Breast epithelium (tissue), 4 donors: Measurements from ENCODE around the gene GCH1. TPM values are rescaled to one million over a fixed set of nuclear protein-coding genes. Genes with fewer than 3 reads are reported as not detected.
"Not testable (repeated sequence)": the region's sequence is repeated elsewhere in the genome, so short reads cannot be mapped to it uniquely, and the experiment has no call there.

ENCODE experiments used
- DNase-seq, 2 donors: peaks; one replicate each; pipeline ENCODE4 v3.0.0-alpha.2; 2019; ENCODE audit warnings: low spot score in 2 of 2
- H3K27ac ChIP-seq, 2 donors: fragments of 200-600 bp; sonication (generic) in 1 of 2; one replicate each; pipeline ENCODE4 v1.5.1; 2016 to 2019; ENCODE audit warnings: mild to moderate bottlenecking in 1 of 2
- H3K27me3 ChIP-seq, 2 donors: fragments of 200-600 bp; sonication (generic) in 1 of 2; one replicate each; pipeline versions ENCODE4 v1.5.1 to v1.6.0; 2017 to 2019; ENCODE audit warnings: control low read depth in 1 of 2, mild to moderate bottlenecking in 1 of 2
- H3K36me3 ChIP-seq: fragments of 200-600 bp; one replicate; pipeline ENCODE4 v1.5.1; 2019
- H3K4me1 ChIP-seq, 2 donors: fragments of 200-600 bp; sonication (generic); one replicate each; pipeline ENCODE4 v1.5.1; 2016 to 2019; ENCODE audit warnings: control low read depth in 1 of 2
- H3K4me3 ChIP-seq, 3 donors: fragments of 200-600 bp; sonication (generic); 1 replicate in 2 of 3; 2 replicates in 1 of 3; pipeline ENCODE4 v1.5.1; 2016 to 2019; ENCODE audit warnings: mild to moderate bottlenecking in 3 of 3, moderate library complexity in 2 of 3
- H3K9me3 ChIP-seq, 2 donors: fragments of 200-600 bp; sonication (generic) in 1 of 2; one replicate each; pipeline ENCODE4 v1.5.1; 2016 to 2019; ENCODE audit warnings: control low read depth in 1 of 2
- CTCF ChIP-seq, 3 donors: fragments of 450-650 bp; IDR thresholded peaks; one replicate each; pipeline ENCODE4 v1.5.1; 2016 to 2017; ENCODE audit warnings: antibody characterized with exemption in 3 of 3, mild to moderate bottlenecking in 3 of 3, moderate library complexity in 3 of 3
- POLR2A ChIP-seq: fragments of 450-650 bp; IDR thresholded peaks from one replicate; pipeline ENCODE4 v1.6.1; 2016; ENCODE audit warnings: antibody characterized with exemption, mild to moderate bottlenecking, moderate library complexity
- POLR2AphosphoS5 ChIP-seq, 3 donors: sonication (generic); formaldehyde crosslinking; IDR thresholded peaks; one replicate each; pipeline ENCODE4 v1.6.1; 2017; ENCODE audit warnings: antibody characterized with exemption in 3 of 3
- intact Hi-C: fragments of 100-400 bp; cut with DNase I; formaldehyde crosslinking; loops from one replicate; pipeline ENCODE4 v1.15.1; 2023; ENCODE audit warnings: low total_unique reads
- total RNA-seq, 3 donors: library from RNA; depleted of rRNA; stranded (reverse); fragments of >200 nt; gene quantifications; one replicate each; pipeline ENCODE4 v1.1.0, GENCODE V29; 2016

The GCH1 gene
- total RNA-seq, 3 donors from 2014 or later, result 3.4 to 20.1 (median 19.3) TPM

DNA sequence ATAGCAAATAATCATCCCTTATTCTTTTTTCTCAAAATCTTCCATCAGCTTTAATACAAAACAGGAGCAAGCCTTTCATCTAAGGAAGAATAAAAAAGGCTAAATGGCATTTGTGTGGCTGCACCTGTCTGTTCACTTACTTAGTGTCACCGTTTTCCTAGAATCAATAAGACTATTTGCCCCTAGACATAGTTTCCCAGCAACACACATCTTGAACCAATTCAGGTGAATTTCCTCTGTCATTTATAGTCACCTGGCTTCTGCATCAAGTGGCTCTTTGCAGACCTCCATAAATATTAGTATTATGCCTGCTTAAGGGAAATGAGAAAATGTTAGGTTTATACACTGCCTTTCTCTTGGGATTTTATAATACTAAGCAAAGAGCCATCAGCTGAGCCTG lies 17.4 kb upstream of the GCH1 start:
- intact Hi-C loops, result no loop called here
- no peaks in the 10 kb centered on the region for H3K4me1 ChIP-seq
- H3K9me3 ChIP-seq, result no peaks in the 10 kb centered on the region
- H3K27me3 ChIP-seq, result no peaks in the 10 kb centered on the region
- no peak overlapping the region for H3K27ac ChIP-seq
- no peak for DNase-seq
- no peak for TF ChIP-seq POLR2A
- H3K36me3 ChIP-seq, result no peaks in the 10 kb centered on the region
- no peak overlapping the region for H3K4me3 ChIP-seq

GRCh38 chr14:54919330-54919729 lies 16.7 kb upstream of the GCH1 start:
- Histone ChIP-seq H3K27ac (no peak overlapping the region), H3K4me3 (no peak overlapping the region), H3K9me3 (no peaks in the 10 kb centered on the region), H3K36me3 (no peaks in the 10 kb centered on the region), H3K27me3 (no peaks in the 10 kb centered on the region), H3K4me1 (no peaks in the 10 kb centered on the region)
- DNase-seq, result no peak
- intact Hi-C loops, result no loop called here
- TF ChIP-seq POLR2AphosphoS5 (IDR thresholded peaks at IDR 0.05), result no peak
- no peak for TF ChIP-seq CTCF (IDR thresholded peaks at IDR 0.05)
- TF ChIP-seq POLR2A, result no peak

GRCh38 chr14:54918427-54918826 lies 15.8 kb upstream of the GCH1 start:
- Histone ChIP-seq H3K4me3 (no peak overlapping the region), H3K4me1 (no peaks in the 10 kb centered on the region), H3K36me3 (no peaks in the 10 kb centered on the region), H3K27me3 (no peaks in the 10 kb centered on the region), H3K27ac (no peak overlapping the region), H3K9me3 (no peaks in the 10 kb centered on the region)
- no peak for TF ChIP-seq POLR2AphosphoS5 (IDR thresholded peaks at IDR 0.05)
- TF ChIP-seq POLR2A, result no peak
- TF ChIP-seq CTCF (IDR thresholded peaks at IDR 0.05), result no peak
- no peak for DNase-seq
- intact Hi-C loops, result no loop called here

GRCh38 chr14:54916101-54916500 lies 13.5 kb upstream of the GCH1 start:
- no peaks in the 10 kb centered on the region for H3K27me3 ChIP-seq
- H3K9me3 ChIP-seq, result no peaks in the 10 kb centered on the region
- no peaks in the 10 kb centered on the region for H3K36me3 ChIP-seq
- H3K4me3 ChIP-seq, result no peak overlapping the region
- TF ChIP-seq POLR2A (no peak), POLR2AphosphoS5 (IDR thresholded peaks at IDR 0.05) (no peak), CTCF (IDR thresholded peaks at IDR 0.05) (no peak)
- DNase-seq, result no peak
- no peak overlapping the region for H3K27ac ChIP-seq
- intact Hi-C loops, result no loop called here
- no peaks in the 10 kb centered on the region for H3K4me1 ChIP-seq

- no peak for TF ChIP-seq POLR2A
- Histone ChIP-seq H3K9me3 (no peaks in the 10 kb centered on the region), H3K27me3 (no peaks in the 10 kb centered on the region), H3K4me3 (no peak overlapping the region), H3K36me3 (no peaks in the 10 kb centered on the region), H3K27ac (no peak overlapping the region), H3K4me1 (no peaks in the 10 kb centered on the region)
- DNase-seq, result no peak
- intact Hi-C loops, result no loop called here
These were observed 7.4 kb upstream of the GCH1 start for GRCh38 chr14:54909817-54910558.

DNA sequence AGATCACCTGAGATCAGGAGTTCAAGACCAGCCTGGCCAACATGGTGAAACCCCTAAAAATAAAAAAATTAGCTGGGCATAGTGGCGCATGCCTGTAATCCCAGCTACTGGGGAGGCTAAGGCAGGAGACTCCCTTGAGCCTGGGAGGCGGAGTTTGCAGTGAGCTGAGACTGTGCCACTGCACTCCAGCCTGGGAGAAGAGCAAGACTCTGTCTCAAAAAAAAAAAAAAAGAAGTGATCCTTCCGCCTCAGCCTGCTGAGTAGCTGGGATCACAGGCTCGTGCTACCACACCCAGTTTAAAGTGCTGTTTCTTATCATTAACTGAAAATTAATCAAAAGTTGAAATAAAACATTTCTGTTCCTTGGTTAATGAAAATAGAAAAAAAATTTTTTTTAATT lies 6.3 kb upstream of the GCH1 start:
- H3K27me3 ChIP-seq, H3K4me3 ChIP-seq, H3K27ac ChIP-seq, H3K4me1 ChIP-seq, H3K36me3 ChIP-seq, DNase-seq, intact Hi-C loops, H3K9me3 ChIP-seq: not testable (repeated sequence)

DNA sequence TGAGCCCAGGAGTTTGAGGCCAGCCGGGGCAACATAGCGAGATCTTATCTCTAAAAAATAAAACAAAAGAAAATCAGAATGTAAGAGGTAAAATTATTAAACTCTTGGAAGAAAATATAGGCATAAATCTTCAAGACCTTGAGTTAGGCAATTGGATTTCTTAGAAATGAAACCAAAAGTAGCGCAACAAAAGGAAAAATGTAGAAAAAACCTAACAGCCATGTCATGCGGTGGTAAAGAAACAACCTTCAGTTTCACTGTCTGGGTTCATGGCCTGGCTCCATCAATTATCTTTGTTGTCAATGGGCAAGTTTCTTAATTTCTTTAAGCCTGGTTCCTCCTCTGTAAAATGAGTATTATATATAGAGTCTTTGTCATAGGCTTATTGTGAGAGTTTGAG lies 5.6 kb upstream of the GCH1 start:
- TF ChIP-seq POLR2AphosphoS5 (IDR thresholded peaks at IDR 0.05), result no peak
- no peak for TF ChIP-seq CTCF (IDR thresholded peaks at IDR 0.05)
- no peak for TF ChIP-seq POLR2A
- H3K27ac ChIP-seq, result no peak overlapping the region
- H3K9me3 ChIP-seq, result no peaks in the 10 kb centered on the region
- no peak overlapping the region for H3K4me3 ChIP-seq
- no peaks in the 10 kb centered on the region for H3K36me3 ChIP-seq
- DNase-seq, result no peak
- intact Hi-C loops, result no loop called here
- H3K27me3 ChIP-seq, result no peaks in the 10 kb centered on the region
- H3K4me1 ChIP-seq, result no peaks in the 10 kb centered on the region
